Measurements from ENCODE around the gene KRT82. TPM values are rescaled to one million over a fixed set of nuclear protein-coding genes. Genes with fewer than 3 reads are reported as not detected.

KRT82 gene
- total RNA-seq, 4 donors from 2014 or later, result not detected

- no peaks in the 10 kb centered on the region for H3K9me3 ChIP-seq
- H3K27ac ChIP-seq, result no peak overlapping the region
- TF ChIP-seq POLR2A (IDR thresholded peaks at IDR 0.05), result no peak
- no peak for TF ChIP-seq CTCF (IDR thresholded peaks at IDR 0.05)
- H3K27me3 ChIP-seq, result no peaks in the 10 kb centered on the region
- peak in 1 of 3 donors; percentile 15 for DNase-seq
- no peak overlapping the region for H3K4me3 ChIP-seq
- H3K36me3 ChIP-seq, result no peaks in the 10 kb centered on the region
- H3K4me1 ChIP-seq, result no peaks in the 10 kb centered on the region
These were observed 5.2 kb downstream of the KRT82 start for GRCh38 chr12:52400906-52401305.

- H3K4me1 ChIP-seq, result no peaks in the 10 kb centered on the region
- TF ChIP-seq CTCF (IDR thresholded peaks at IDR 0.05) (no peak), POLR2A (IDR thresholded peaks at IDR 0.05) (no peak)
- H3K4me3 ChIP-seq, result no peak overlapping the region
- no peak overlapping the region for H3K27ac ChIP-seq
- no peaks in the 10 kb centered on the region for H3K9me3 ChIP-seq
- no peak for DNase-seq
- H3K36me3 ChIP-seq, result no peaks in the 10 kb centered on the region
- H3K27me3 ChIP-seq, result no peaks in the 10 kb centered on the region
These were observed 6.4 kb downstream of the KRT82 start for GRCh38 chr12:52399756-52400155.

- Histone ChIP-seq H3K4me1 (no peaks in the 10 kb centered on the region), H3K27me3 (no peaks in the 10 kb centered on the region), H3K27ac (no peak overlapping the region), H3K36me3 (no peaks in the 10 kb centered on the region), H3K9me3 (no peaks in the 10 kb centered on the region), H3K4me3 (no peak overlapping the region)
- no peak for DNase-seq
- TF ChIP-seq POLR2A (IDR thresholded peaks at IDR 0.05) (no peak), CTCF (IDR thresholded peaks at IDR 0.05) (no peak)
These were observed 8.0 kb downstream of the KRT82 start for GRCh38 chr12:52398176-52398575.

- Histone ChIP-seq H3K27ac (no peak overlapping the region), H3K4me1 (no peaks in the 10 kb centered on the region)
- peak in 1 of 3 donors; percentile 23 for DNase-seq
These were observed 9.5 kb downstream of the KRT82 start for GRCh38 chr12:52396656-52397055.

DNA sequence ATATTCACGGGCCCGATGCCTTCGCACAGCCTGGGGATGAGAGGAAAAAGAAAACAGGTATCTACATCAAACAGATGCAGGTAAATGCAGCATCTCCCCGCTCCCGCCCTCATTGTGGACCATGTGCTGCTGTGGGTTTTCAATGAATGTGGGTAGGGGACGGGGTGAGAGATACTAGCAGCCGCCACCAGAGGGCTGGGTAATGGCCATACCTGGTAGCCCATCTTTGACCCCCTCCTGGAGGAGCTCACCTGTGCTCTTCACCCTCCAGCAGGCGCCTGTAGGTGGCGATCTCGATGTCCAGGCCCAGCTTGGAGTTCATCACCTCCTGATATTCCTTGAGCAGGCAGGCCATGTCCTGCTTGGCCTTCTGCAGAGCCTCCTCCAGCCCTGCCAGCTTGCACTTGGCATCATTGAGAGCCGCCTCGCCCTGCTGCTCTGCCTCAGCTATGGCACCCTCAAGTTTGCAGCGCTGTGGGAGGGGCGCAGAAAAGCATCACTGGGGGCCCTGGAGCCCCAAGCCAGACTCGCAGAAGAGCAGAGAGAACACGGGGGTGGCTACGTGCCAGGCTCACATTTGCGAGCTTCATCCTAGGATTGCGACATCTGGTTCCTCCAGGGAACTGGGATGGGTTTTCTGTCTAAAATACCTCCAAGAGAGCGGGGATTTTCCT lies 10.2 kb downstream of the KRT82 start:
- H3K36me3 ChIP-seq, result no peaks in the 10 kb centered on the region
- no peak overlapping the region for H3K4me3 ChIP-seq
- no peaks in the 10 kb centered on the region for H3K4me1 ChIP-seq
- no peaks in the 10 kb centered on the region for H3K9me3 ChIP-seq
- no peak overlapping the region for H3K27ac ChIP-seq
- TF ChIP-seq CTCF (IDR thresholded peaks at IDR 0.05) (peak in 4 of 6 experiments; percentile 17 to 37 (median 31)), POLR2A (IDR thresholded peaks at IDR 0.05) (no peak)
- no peaks in the 10 kb centered on the region for H3K27me3 ChIP-seq
- DNase-seq, result peak in 2 of 3 donors; percentile 55 to 56

More at GRCh38 chr12:52396656-52397055, 9.5 kb downstream of the KRT82 start:
- no peaks in the 10 kb centered on the region for H3K27me3 ChIP-seq
- no peaks in the 10 kb centered on the region for H3K36me3 ChIP-seq
- no peak overlapping the region for H3K4me3 ChIP-seq
- no peaks in the 10 kb centered on the region for H3K9me3 ChIP-seq
- TF ChIP-seq POLR2A (IDR thresholded peaks at IDR 0.05) (no peak), CTCF (IDR thresholded peaks at IDR 0.05) (no peak)
